GM13976 (cell line): ENCODE results near the gene PSMD8.
A peak's percentile ranks its signal among the peaks of the same experiment; 100 is the strongest.
"Not testable (repeated sequence)": the region's sequence is repeated elsewhere in the genome, so short reads cannot be mapped to it uniquely, and the experiment has no call there.

Experiments used
- DNase-seq: peaks from one replicate; pipeline ENCODE4 v3.0.0; 2012; ENCODE audit warnings: low spot score
- CTCF ChIP-seq: IDR thresholded peaks from 2 replicates; pipeline ENCODE4 v1.5.1; 2012; ENCODE audit warnings: borderline replicate concordance, mild to moderate bottlenecking; ENCODE audit not compliant: insufficient read depth; ENCODE audit errors: extremely low read depth, missing control alignments, control extremely low read depth
- in situ Hi-C: fragments of 300-500 bp; cut with MboI; formaldehyde crosslinking; loops from one replicate; pipeline ENCODE4 v1.12.0; 2022; ENCODE audit warnings: low sequenced_read_pairs, mixed read lengths, inconsistent platforms; ENCODE audit not compliant: unreplicated experiment

The PSMD8 gene

GRCh38 chr19:38336638-38337359 lies 37.6 kb upstream of the PSMD8 start:
- in situ Hi-C loops = loop anchor here (10.0 kb wide), 1 partner anchor 442 kb away; no protein-coding TSS in a partner anchor
- no peak for TF ChIP-seq CTCF
- DNase-seq = peak; percentile 97

GRCh38 chr19:38337360-38337653 lies 37.1 kb upstream of the PSMD8 start:
- in situ Hi-C loops = loop anchor here (10.0 kb wide), 1 partner anchor 443 kb away; no protein-coding TSS in a partner anchor
- no peak for DNase-seq
- TF ChIP-seq CTCF = no peak

GRCh38 chr19:38339011-38339410 lies 35.4 kb upstream of the PSMD8 start:
- in situ Hi-C loops = loop anchor here (10.0 kb wide), 1 partner anchor 444 kb away; no protein-coding TSS in a partner anchor
- not testable (repeated sequence) for DNase-seq

GRCh38 chr19:38340927-38341326 lies 33.4 kb upstream of the PSMD8 start:
- in situ Hi-C loops = no loop called here
- no peak for TF ChIP-seq CTCF
- DNase-seq = no peak

- DNase-seq = no peak
- in situ Hi-C loops = no loop called here
- no peak for TF ChIP-seq CTCF
Measured at GRCh38 chr19:38346837-38347236, 27.5 kb upstream of the PSMD8 start.

- no peak for DNase-seq
- in situ Hi-C loops = no loop called here
- TF ChIP-seq CTCF = no peak
Measured at GRCh38 chr19:38350883-38351282, 23.5 kb upstream of the PSMD8 start.

- in situ Hi-C loops = no loop called here
- no peak for DNase-seq
- TF ChIP-seq CTCF = no peak
Measured at GRCh38 chr19:38351865-38352395, 22.4 kb upstream of the PSMD8 start.
